Measurements from ENCODE around the gene NSD1. TPM values are rescaled to one million over a fixed set of nuclear protein-coding genes. Genes with fewer than 3 reads are reported as not detected.

The NSD1 gene
- total RNA-seq, 1 donor from 2014 or later: 89.8 TPM

GRCh38 chr5:177311392-177311722 lies 177.8 kb downstream of the NSD1 start:
- DNase-seq: no peak

- peak; percentile 88 for DNase-seq
Measured at GRCh38 chr5:177311723-177312648, 178.4 kb downstream of the NSD1 start, which contains the start of gene MXD3. Gene MXD3, minus strand, starts transcription at chr5:177311898. Its CDS starts 68 bp downstream, at chr5:177311830.

- no peak for DNase-seq
Measured at GRCh38 chr5:177312649-177313181, 179.1 kb downstream of the NSD1 start.

GRCh38 chr5:177313561-177314259 lies 180.1 kb downstream of the NSD1 start:
- no peak for DNase-seq

DNA sequence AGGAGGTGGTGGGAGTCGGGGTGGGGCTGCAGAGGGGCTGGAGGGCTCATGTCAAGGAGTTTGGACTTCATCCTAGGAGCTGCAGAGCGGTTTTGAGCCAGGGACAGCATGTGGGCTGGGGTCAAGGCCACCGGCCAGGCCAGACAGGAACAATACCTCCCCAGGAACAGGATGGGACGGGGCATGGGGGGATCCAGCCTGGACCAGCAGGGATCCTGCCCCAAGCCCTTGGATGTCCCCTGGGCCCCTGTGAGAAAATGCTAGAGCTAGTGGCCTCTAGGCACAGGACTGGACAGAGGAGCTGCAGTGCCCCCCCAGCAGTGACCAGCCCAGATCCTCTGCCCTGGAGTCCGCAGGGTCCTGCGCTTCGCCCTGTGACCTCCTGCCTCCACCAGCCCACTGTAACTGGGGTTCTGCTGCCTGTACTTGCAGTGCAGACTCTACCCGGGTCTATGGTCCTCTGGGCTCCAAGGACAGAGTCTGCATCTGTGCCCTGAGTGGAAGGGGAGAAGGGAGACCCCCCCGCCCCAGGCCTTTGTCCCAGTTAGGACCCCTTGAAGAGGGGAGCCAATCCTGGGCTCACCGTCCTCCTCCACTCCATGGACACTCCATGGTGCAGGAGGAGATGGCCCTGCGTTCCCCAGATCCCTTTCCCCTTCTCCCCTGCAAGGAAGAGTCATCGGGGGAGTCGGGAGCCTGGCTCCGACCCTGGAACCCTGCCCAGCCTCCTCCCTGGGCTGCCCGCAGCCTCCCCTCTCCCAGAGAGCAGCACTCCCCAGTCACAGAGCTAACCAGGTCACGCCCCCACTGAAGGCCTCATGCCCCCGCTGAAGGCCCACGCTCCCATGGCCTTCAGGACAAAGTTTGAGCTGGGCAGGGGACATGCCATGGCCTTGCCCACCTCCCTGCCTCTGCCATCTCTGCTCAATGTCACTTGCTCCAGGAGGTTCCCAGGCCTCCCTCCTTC lies 181.1 kb downstream of the NSD1 start:
- no peak for DNase-seq

DNA sequence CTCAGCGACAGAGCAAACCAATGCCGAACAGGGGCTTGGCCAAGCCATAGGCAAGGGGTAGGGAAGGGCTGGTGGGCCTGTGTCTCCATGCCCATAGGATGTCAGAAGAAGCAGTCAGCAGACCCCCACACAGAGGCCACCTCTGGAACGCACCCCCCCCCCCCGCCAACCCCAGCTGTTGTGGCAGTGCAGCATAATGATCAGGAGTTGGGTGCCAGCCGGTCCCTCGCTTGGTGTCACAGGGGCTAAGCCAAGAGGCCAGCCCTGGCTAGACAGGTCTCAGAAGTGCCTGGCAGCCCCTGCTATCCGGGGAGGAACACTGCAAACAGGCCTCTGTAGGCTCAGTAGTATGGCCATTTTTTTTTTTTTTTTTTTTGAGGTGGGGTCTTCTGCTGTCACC lies 181.8 kb downstream of the NSD1 start:
- DNase-seq: no peak

- no peak for DNase-seq
Measured at GRCh38 chr5:177316005-177316404, 182.4 kb downstream of the NSD1 start.

GRCh38 chr5:177317959-177318377 lies 184.4 kb downstream of the NSD1 start:
- peak; percentile 53 for DNase-seq

GRCh38 chr5:177319913-177320588 lies 186.5 kb downstream of the NSD1 start:
- no peak for DNase-seq

- DNase-seq: no peak
Measured at GRCh38 chr5:177320879-177321278, 187.3 kb downstream of the NSD1 start.

DNA sequence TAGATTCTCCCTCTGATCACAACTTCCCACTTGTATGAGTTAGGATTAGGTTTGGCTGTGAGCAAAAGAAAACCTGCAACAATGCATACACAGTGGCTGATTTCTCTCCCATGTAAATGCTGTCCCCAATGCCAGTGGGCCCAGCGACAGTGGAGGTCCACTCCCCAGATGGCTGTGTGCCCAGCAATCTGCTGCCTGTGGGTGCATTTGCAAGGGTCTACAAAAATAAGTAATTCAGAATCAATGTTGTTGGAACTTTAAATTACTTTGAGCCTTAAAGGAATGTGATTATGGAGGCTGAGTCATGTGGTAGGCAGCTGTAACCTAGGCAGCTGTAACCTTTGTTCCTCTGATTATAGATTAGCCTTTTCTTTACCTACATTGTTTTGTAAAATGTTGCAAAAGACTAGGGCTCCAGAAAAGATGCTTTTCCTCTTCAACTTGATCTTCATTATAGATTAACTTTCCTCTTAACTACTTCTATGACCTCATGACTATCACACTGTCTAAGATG lies 192.4 kb downstream of the NSD1 start:
- DNase-seq: no peak

GRCh38 chr5:177327539-177328522 lies 194.3 kb downstream of the NSD1 start:
- DNase-seq: no peak

GRCh38 chr5:177328545-177329231 lies 195.1 kb downstream of the NSD1 start:
- DNase-seq: no peak

- DNase-seq: no peak
Measured at GRCh38 chr5:177329883-177330282, 196.3 kb downstream of the NSD1 start.

- no peak for DNase-seq
Measured at GRCh38 chr5:177330991-177331842, 197.6 kb downstream of the NSD1 start.

GRCh38 chr5:177332031-177332895 lies 198.7 kb downstream of the NSD1 start:
- no peak for DNase-seq

GRCh38 chr5:177332896-177333260 lies 199.3 kb downstream of the NSD1 start:
- no peak for DNase-seq
